Astrocyte of the spinal cord (primary cell): ENCODE data around the gene RBFOX2.

Experiments used
- DNase-seq: peaks from one replicate; pipeline ENCODE4 v3.0.0; 2011; ENCODE audit warnings: low read depth, low spot score
- H3K4me3 ChIP-seq: 2 replicates; pipeline ENCODE4 v1.5.1; 2011; ENCODE audit warnings: low read depth, mild to moderate bottlenecking, low read length, moderate library complexity
- CTCF ChIP-seq: IDR thresholded peaks from 2 replicates; pipeline ENCODE4 v1.5.1; 2012; ENCODE audit warnings: low read depth, mild to moderate bottlenecking, low read length, inconsistent platforms
- in situ Hi-C: cut with HindIII; loops from 2 replicates; pipeline ENCODE4 v1.10.0; 2017; ENCODE audit warnings: low sequenced_read_pairs

RBFOX2 gene

GRCh38 chr22:35888181-35888870 is 140.3 kb downstream of the RBFOX2 start:
- in situ Hi-C loops, result no loop called here
- TF ChIP-seq CTCF, result no peak
- no peak for DNase-seq

GRCh38 chr22:35887296-35887875 is 141.2 kb downstream of the RBFOX2 start:
- no peak overlapping the region for H3K4me3 ChIP-seq
- in situ Hi-C loops, result no loop called here
- TF ChIP-seq CTCF, result no peak
- peak; percentile 28 for DNase-seq

More at GRCh38 chr22:35888181-35888870, 140.3 kb downstream of the RBFOX2 start:
- H3K4me3 ChIP-seq, result no peak overlapping the region

- in situ Hi-C loops, result no loop called here
- no peak for TF ChIP-seq CTCF
- DNase-seq, result no peak
- no peak overlapping the region for H3K4me3 ChIP-seq
Measured at GRCh38 chr22:35886309-35886708, 142.3 kb downstream of the RBFOX2 start.

GRCh38 chr22:35884529-35884928 is 144.1 kb downstream of the RBFOX2 start:
- H3K4me3 ChIP-seq, result no peak overlapping the region
- TF ChIP-seq CTCF, result no peak
- in situ Hi-C loops, result no loop called here
- no peak for DNase-seq

GRCh38 chr22:35883031-35883620 is 145.5 kb downstream of the RBFOX2 start:
- no peak for TF ChIP-seq CTCF
- in situ Hi-C loops, result no loop called here
- no peak overlapping the region for H3K4me3 ChIP-seq
- DNase-seq, result peak; percentile 45

GRCh38 chr22:35882211-35883030 is 146.2 kb downstream of the RBFOX2 start:
- in situ Hi-C loops, result no loop called here
- TF ChIP-seq CTCF, result no peak
- H3K4me3 ChIP-seq, result no peak overlapping the region
- no peak for DNase-seq
